Body of pancreas (tissue), 4 donors: ENCODE data around the gene ZBTB20.

Source experiments
- POLR2A ChIP-seq, 3 donors: fragments of 450-650 bp; IDR thresholded peaks; one replicate each; pipeline ENCODE4 v1.6.1; 2016; ENCODE audit warnings: antibody characterized with exemption in 3 of 3, mild to moderate bottlenecking in 2 of 3
- TF ChIP-seq, protein P1 (sequence below), 7 experiments: fragments of 450-650 bp in 4 of 7; fragments of 200-600 bp in 3 of 7; sonication (generic) in 3 of 7; IDR thresholded peaks; one replicate each; pipeline ENCODE4 v1.5.1; 2016 to 2019; ENCODE audit warnings: antibody characterized with exemption in 7 of 7

DNA sequence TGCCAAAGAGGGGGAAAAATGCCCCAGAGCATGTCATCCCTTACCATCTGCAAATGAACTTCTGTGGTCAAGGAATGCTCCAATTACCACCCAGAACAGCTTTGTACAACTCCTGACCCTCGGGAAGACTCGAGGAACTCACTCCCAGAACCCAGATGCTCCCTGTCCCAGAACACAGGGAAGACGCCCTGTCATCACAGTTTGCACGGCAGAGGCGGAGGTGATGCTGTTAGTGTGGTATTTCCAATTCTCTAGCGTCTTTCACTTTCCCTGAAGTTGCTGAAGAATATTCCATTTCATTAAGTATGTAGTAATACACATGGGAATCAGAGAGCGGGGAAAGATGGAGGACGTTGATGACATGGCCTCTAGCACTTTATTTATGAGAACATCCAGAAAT, 659.6 kb downstream of the ZBTB20 start:
- TF ChIP-seq POLR2A (IDR thresholded peaks at IDR 0.05) = no peak
- TF ChIP-seq, protein P1, sequence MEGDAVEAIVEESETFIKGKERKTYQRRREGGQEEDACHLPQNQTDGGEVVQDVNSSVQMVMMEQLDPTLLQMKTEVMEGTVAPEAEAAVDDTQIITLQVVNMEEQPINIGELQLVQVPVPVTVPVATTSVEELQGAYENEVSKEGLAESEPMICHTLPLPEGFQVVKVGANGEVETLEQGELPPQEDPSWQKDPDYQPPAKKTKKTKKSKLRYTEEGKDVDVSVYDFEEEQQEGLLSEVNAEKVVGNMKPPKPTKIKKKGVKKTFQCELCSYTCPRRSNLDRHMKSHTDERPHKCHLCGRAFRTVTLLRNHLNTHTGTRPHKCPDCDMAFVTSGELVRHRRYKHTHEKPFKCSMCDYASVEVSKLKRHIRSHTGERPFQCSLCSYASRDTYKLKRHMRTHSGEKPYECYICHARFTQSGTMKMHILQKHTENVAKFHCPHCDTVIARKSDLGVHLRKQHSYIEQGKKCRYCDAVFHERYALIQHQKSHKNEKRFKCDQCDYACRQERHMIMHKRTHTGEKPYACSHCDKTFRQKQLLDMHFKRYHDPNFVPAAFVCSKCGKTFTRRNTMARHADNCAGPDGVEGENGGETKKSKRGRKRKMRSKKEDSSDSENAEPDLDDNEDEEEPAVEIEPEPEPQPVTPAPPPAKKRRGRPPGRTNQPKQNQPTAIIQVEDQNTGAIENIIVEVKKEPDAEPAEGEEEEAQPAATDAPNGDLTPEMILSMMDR (IDR thresholded peaks at IDR 0.05) = no peak
